ENCODE results near the gene BCL11A.

BCL11A gene

GRCh38 chr2:60490441-60490840 lies 63.0 kb downstream of the BCL11A start:
- ATAC-seq (replicated peaks; ENCODE audit: extremely low read depth, poor library complexity, severe bottlenecking), result no peak
- no peaks in the 10 kb centered on the region for H3K4me1 Mint-ChIP-seq
- H3K27ac Mint-ChIP-seq (ENCODE audit: low read depth), result no peak overlapping the region
- H3K36me3 Mint-ChIP-seq (ENCODE audit: insufficient read depth), result no peaks in the 10 kb centered on the region
- DNase-seq (ENCODE audit: low spot score in 2 of 2), result no peak
- H3K4me3 Mint-ChIP-seq, result no peak overlapping the region
- no peaks in the 10 kb centered on the region for H3K9me3 Mint-ChIP-seq
- H3K27me3 Mint-ChIP-seq, result peaks cover 28% of the 10 kb centered on the region

GRCh38 chr2:60489289-60489688 lies 64.2 kb downstream of the BCL11A start:
- ATAC-seq (replicated peaks; ENCODE audit: extremely low read depth, poor library complexity, severe bottlenecking), result no peak
- H3K9me3 Mint-ChIP-seq, result no peaks in the 10 kb centered on the region
- peaks cover 28% of the 10 kb centered on the region for H3K27me3 Mint-ChIP-seq
- H3K4me3 Mint-ChIP-seq, result no peak overlapping the region
- no peaks in the 10 kb centered on the region for H3K36me3 Mint-ChIP-seq (ENCODE audit: insufficient read depth)
- H3K27ac Mint-ChIP-seq (ENCODE audit: low read depth), result no peak overlapping the region
- no peak for DNase-seq (ENCODE audit: low spot score in 2 of 2)
- H3K4me1 Mint-ChIP-seq, result peaks cover 2% of the 10 kb centered on the region

- Mint-ChIP-seq H3K4me3 (no peak overlapping the region), H3K4me1 (peaks cover 5% of the 10 kb centered on the region), H3K27ac (ENCODE audit: low read depth) (no peak overlapping the region), H3K9me3 (no peaks in the 10 kb centered on the region), H3K36me3 (ENCODE audit: insufficient read depth) (no peaks in the 10 kb centered on the region), H3K27me3 (peaks cover 30% of the 10 kb centered on the region)
- ATAC-seq (replicated peaks; ENCODE audit: extremely low read depth, poor library complexity, severe bottlenecking), result no peak
- no peak for DNase-seq (ENCODE audit: low spot score in 2 of 2)
Measured at GRCh38 chr2:60488291-60488690, 65.2 kb downstream of the BCL11A start.

GRCh38 chr2:60487174-60487573 lies 66.3 kb downstream of the BCL11A start:
- H3K27me3 Mint-ChIP-seq, result peaks cover 41% of the 10 kb centered on the region
- peaks cover 5% of the 10 kb centered on the region for H3K4me1 Mint-ChIP-seq
- no peak for DNase-seq (ENCODE audit: low spot score in 2 of 2)

GRCh38 chr2:60486551-60486950 lies 66.9 kb downstream of the BCL11A start:
- H3K4me3 Mint-ChIP-seq, result no peak overlapping the region
- DNase-seq (ENCODE audit: low spot score in 2 of 2) (no peak), ATAC-seq (replicated peaks; ENCODE audit: extremely low read depth, poor library complexity, severe bottlenecking) (no peak)
- peaks cover 5% of the 10 kb centered on the region for H3K4me1 Mint-ChIP-seq
- H3K27me3 Mint-ChIP-seq, result peaks cover 41% of the 10 kb centered on the region
- H3K36me3 Mint-ChIP-seq (ENCODE audit: insufficient read depth), result no peaks in the 10 kb centered on the region
- H3K27ac Mint-ChIP-seq (ENCODE audit: low read depth), result no peak overlapping the region
- no peaks in the 10 kb centered on the region for H3K9me3 Mint-ChIP-seq

More at GRCh38 chr2:60487174-60487573, 66.3 kb downstream of the BCL11A start:
- ATAC-seq (replicated peaks; ENCODE audit: extremely low read depth, poor library complexity, severe bottlenecking), result no peak
- Mint-ChIP-seq H3K9me3 (no peaks in the 10 kb centered on the region), H3K4me3 (no peak overlapping the region), H3K36me3 (ENCODE audit: insufficient read depth) (no peaks in the 10 kb centered on the region), H3K27ac (ENCODE audit: low read depth) (no peak overlapping the region)

GRCh38 chr2:60486067-60486466 lies 67.4 kb downstream of the BCL11A start:
- Mint-ChIP-seq H3K27me3 (peaks cover 39% of the 10 kb centered on the region), H3K27ac (ENCODE audit: low read depth) (no peak overlapping the region), H3K4me3 (no peak overlapping the region), H3K36me3 (ENCODE audit: insufficient read depth) (peaks cover 1% of the 10 kb centered on the region), H3K4me1 (peaks cover 5% of the 10 kb centered on the region), H3K9me3 (no peaks in the 10 kb centered on the region)
- ATAC-seq (replicated peaks; ENCODE audit: extremely low read depth, poor library complexity, severe bottlenecking) (no peak), DNase-seq (ENCODE audit: low spot score in 2 of 2) (no peak)

GRCh38 chr2:60485550-60485949 lies 67.9 kb downstream of the BCL11A start:
- no peak overlapping the region for H3K27ac Mint-ChIP-seq (ENCODE audit: low read depth)
- H3K4me3 Mint-ChIP-seq, result no peak overlapping the region
- peaks cover 5% of the 10 kb centered on the region for H3K4me1 Mint-ChIP-seq
- no peaks in the 10 kb centered on the region for H3K9me3 Mint-ChIP-seq
- peaks cover 34% of the 10 kb centered on the region for H3K27me3 Mint-ChIP-seq
- peaks cover 1% of the 10 kb centered on the region for H3K36me3 Mint-ChIP-seq (ENCODE audit: insufficient read depth)
- DNase-seq (ENCODE audit: low spot score in 2 of 2) (no peak), ATAC-seq (replicated peaks; ENCODE audit: extremely low read depth, poor library complexity, severe bottlenecking) (no peak)

- H3K36me3 Mint-ChIP-seq (ENCODE audit: insufficient read depth), result peaks cover 1% of the 10 kb centered on the region
- H3K4me1 Mint-ChIP-seq, result peaks cover 5% of the 10 kb centered on the region
- H3K27ac Mint-ChIP-seq (ENCODE audit: low read depth), result no peak overlapping the region
- H3K4me3 Mint-ChIP-seq, result no peak overlapping the region
- H3K27me3 Mint-ChIP-seq, result peaks cover 29% of the 10 kb centered on the region
- no peak for DNase-seq (ENCODE audit: low spot score in 2 of 2)
- no peaks in the 10 kb centered on the region for H3K9me3 Mint-ChIP-seq
- ATAC-seq (replicated peaks; ENCODE audit: extremely low read depth, poor library complexity, severe bottlenecking), result no peak
Measured at GRCh38 chr2:60485055-60485454, 68.4 kb downstream of the BCL11A start.

- no peak overlapping the region for H3K27ac Mint-ChIP-seq (ENCODE audit: low read depth)
- no peak for ATAC-seq (replicated peaks; ENCODE audit: extremely low read depth, poor library complexity, severe bottlenecking)
- peaks cover 2% of the 10 kb centered on the region for H3K36me3 Mint-ChIP-seq (ENCODE audit: insufficient read depth)
Measured at GRCh38 chr2:60484133-60484645, 69.3 kb downstream of the BCL11A start.

GRCh38 chr2:60483401-60483800 lies 70.1 kb downstream of the BCL11A start:
- Mint-ChIP-seq H3K27ac (ENCODE audit: low read depth) (no peak overlapping the region), H3K9me3 (no peaks in the 10 kb centered on the region), H3K4me3 (no peak overlapping the region), H3K4me1 (peaks cover 5% of the 10 kb centered on the region), H3K36me3 (ENCODE audit: insufficient read depth) (peaks cover 5% of the 10 kb centered on the region), H3K27me3 (peaks cover 28% of the 10 kb centered on the region)
- ATAC-seq (replicated peaks; ENCODE audit: extremely low read depth, poor library complexity, severe bottlenecking) (no peak), DNase-seq (ENCODE audit: low spot score in 2 of 2) (no peak)

More at GRCh38 chr2:60484133-60484645, 69.3 kb downstream of the BCL11A start:
- H3K4me1 Mint-ChIP-seq, result peaks cover 5% of the 10 kb centered on the region
- peaks cover 28% of the 10 kb centered on the region for H3K27me3 Mint-ChIP-seq
- DNase-seq (ENCODE audit: low spot score in 2 of 2), result no peak
- peak overlapping the region; percentile 10 for H3K4me3 Mint-ChIP-seq
- no peaks in the 10 kb centered on the region for H3K9me3 Mint-ChIP-seq

- Mint-ChIP-seq H3K9me3 (no peaks in the 10 kb centered on the region), H3K36me3 (ENCODE audit: insufficient read depth) (peaks cover 6% of the 10 kb centered on the region), H3K27me3 (peaks cover 28% of the 10 kb centered on the region), H3K4me1 (peaks cover 5% of the 10 kb centered on the region), H3K4me3 (no peak overlapping the region), H3K27ac (ENCODE audit: low read depth) (no peak overlapping the region)
- ATAC-seq (replicated peaks; ENCODE audit: extremely low read depth, poor library complexity, severe bottlenecking) (no peak), DNase-seq (ENCODE audit: low spot score in 2 of 2) (no peak)
Measured at GRCh38 chr2:60482222-60482621, 71.2 kb downstream of the BCL11A start.

GRCh38 chr2:60481257-60481656 lies 72.2 kb downstream of the BCL11A start:
- peaks cover 6% of the 10 kb centered on the region for H3K36me3 Mint-ChIP-seq (ENCODE audit: insufficient read depth)
- H3K9me3 Mint-ChIP-seq, result no peaks in the 10 kb centered on the region
- DNase-seq (ENCODE audit: low spot score in 2 of 2) (no peak), ATAC-seq (replicated peaks; ENCODE audit: extremely low read depth, poor library complexity, severe bottlenecking) (no peak)
- H3K4me3 Mint-ChIP-seq, result no peak overlapping the region
- H3K27ac Mint-ChIP-seq (ENCODE audit: low read depth), result no peak overlapping the region
- H3K27me3 Mint-ChIP-seq, result peaks cover 28% of the 10 kb centered on the region
- H3K4me1 Mint-ChIP-seq, result peaks cover 5% of the 10 kb centered on the region

- Mint-ChIP-seq H3K4me1 (peaks cover 5% of the 10 kb centered on the region), H3K9me3 (no peaks in the 10 kb centered on the region), H3K36me3 (ENCODE audit: insufficient read depth) (peaks cover 6% of the 10 kb centered on the region), H3K27me3 (peaks cover 28% of the 10 kb centered on the region), H3K4me3 (no peak overlapping the region), H3K27ac (ENCODE audit: low read depth) (no peak overlapping the region)
- DNase-seq (ENCODE audit: low spot score in 2 of 2), result no peak
- ATAC-seq (replicated peaks; ENCODE audit: extremely low read depth, poor library complexity, severe bottlenecking), result no peak
Measured at GRCh38 chr2:60480089-60480773, 73.2 kb downstream of the BCL11A start.
